GM19351 (cell line): ENCODE data around the gene MLPH.

Source experiments
- ATAC-seq: cut with Tn5 transposase; IDR thresholded peaks from one replicate; pipeline ENCODE4 v1.9.1; 2021; ENCODE audit warnings: mild to moderate bottlenecking, moderate library complexity; ENCODE audit not compliant: unreplicated experiment

The MLPH gene

GRCh38 chr2:237563816-237564215 lies 76.8 kb downstream of the MLPH start:
- no peak for ATAC-seq

- ATAC-seq, result no peak
Measured at GRCh38 chr2:237564526-237565131, 77.6 kb downstream of the MLPH start.

- no peak for ATAC-seq
Measured at GRCh38 chr2:237565974-237566373, 78.9 kb downstream of the MLPH start.

GRCh38 chr2:237566401-237567235 lies 79.6 kb downstream of the MLPH start, which contains the start of gene PRLH:
PRLH (plus strand) TSS chr2:237566574; CDS start chr2:237566574, 0 bp downstream.
- no peak for ATAC-seq

GRCh38 chr2:237567276-237568029 lies 80.4 kb downstream of the MLPH start:
- no peak for ATAC-seq

- ATAC-seq, result no peak
Measured at GRCh38 chr2:237568121-237568660, 81.1 kb downstream of the MLPH start.

- no peak for ATAC-seq
Measured at GRCh38 chr2:237569041-237569440, 82.0 kb downstream of the MLPH start.

GRCh38 chr2:237569896-237570295 lies 82.8 kb downstream of the MLPH start:
- ATAC-seq, result no peak

GRCh38 chr2:237570776-237571335 lies 83.8 kb downstream of the MLPH start:
- no peak for ATAC-seq

GRCh38 chr2:237571551-237571950 lies 84.5 kb downstream of the MLPH start:
- no peak for ATAC-seq

- ATAC-seq, result peak; percentile 97
Measured at GRCh38 chr2:237572021-237572741, 85.1 kb downstream of the MLPH start.

GRCh38 chr2:237572742-237573101 lies 85.7 kb downstream of the MLPH start:
- ATAC-seq, result no peak

- ATAC-seq, result no peak
Measured at GRCh38 chr2:237573721-237574415, 86.8 kb downstream of the MLPH start.

- no peak for ATAC-seq
Measured at GRCh38 chr2:237574467-237574866, 87.4 kb downstream of the MLPH start.

- no peak for ATAC-seq
Measured at GRCh38 chr2:237574894-237575868, 88.1 kb downstream of the MLPH start.

- no peak for ATAC-seq
Measured at GRCh38 chr2:237575869-237576862, 89.1 kb downstream of the MLPH start.

- no peak for ATAC-seq
Measured at GRCh38 chr2:237576974-237577373, 89.9 kb downstream of the MLPH start.
